Tongue (tissue), 2 donors: Measurements from ENCODE around the gene PKD2L1. TPM values are rescaled to one million over a fixed set of nuclear protein-coding genes. Genes with fewer than 3 reads are reported as not detected.
A peak's percentile ranks its signal among the peaks of the same experiment; 100 is the strongest.
"Not testable (repeated sequence)": the region's sequence is repeated elsewhere in the genome, so short reads cannot be mapped to it uniquely, and the experiment has no call there.

Experiments
- DNase-seq: peaks from one replicate; pipeline ENCODE4 v3.0.0-alpha.2; 2015
- total RNA-seq: library from RNA; depleted of rRNA; stranded (reverse); fragments of >200 nt; gene quantifications from one replicate; pipeline ENCODE4 v1.2.3, GENCODE V29; 2014

PKD2L1 gene
- total RNA-seq, 1 donor from 2014 or later = not detected

- no peak for DNase-seq
These were observed 3.8 kb upstream of the PKD2L1 start for GRCh38 chr10:100333661-100334440.

GRCh38 chr10:100333106-100333505 lies 3.1 kb upstream of the PKD2L1 start:
- no peak for DNase-seq

GRCh38 chr10:100328198-100328597 lies 1.8 kb downstream of the PKD2L1 start:
- no peak for DNase-seq

- no peak for DNase-seq
These were observed 2.4 kb downstream of the PKD2L1 start for GRCh38 chr10:100327718-100328009.

GRCh38 chr10:100327007-100327717 lies 2.9 kb downstream of the PKD2L1 start:
- peak; percentile 35 for DNase-seq

GRCh38 chr10:100325158-100325557 lies 4.9 kb downstream of the PKD2L1 start:
- no peak for DNase-seq

GRCh38 chr10:100319707-100320402 lies 10.2 kb downstream of the PKD2L1 start:
- no peak for DNase-seq

GRCh38 chr10:100318207-100318606 lies 11.8 kb downstream of the PKD2L1 start:
- DNase-seq = no peak

GRCh38 chr10:100315615-100316014 lies 14.4 kb downstream of the PKD2L1 start:
- no peak for DNase-seq

- DNase-seq = no peak
These were observed 18.7 kb downstream of the PKD2L1 start for GRCh38 chr10:100311298-100311697.

- no peak for DNase-seq
These were observed 22.3 kb downstream of the PKD2L1 start for GRCh38 chr10:100307684-100308083.

GRCh38 chr10:100306861-100307260 lies 23.2 kb downstream of the PKD2L1 start:
- no peak for DNase-seq

- no peak for DNase-seq
These were observed 25.6 kb downstream of the PKD2L1 start for GRCh38 chr10:100304414-100304813.

GRCh38 chr10:100303724-100304319 lies 26.2 kb downstream of the PKD2L1 start:
- DNase-seq = peak; percentile 8

GRCh38 chr10:100301123-100301522 lies 28.9 kb downstream of the PKD2L1 start:
- not testable (repeated sequence) for DNase-seq

- no peak for DNase-seq
These were observed 32.8 kb downstream of the PKD2L1 start for GRCh38 chr10:100297242-100297641.

- DNase-seq = no peak
These were observed 37.0 kb downstream of the PKD2L1 start for GRCh38 chr10:100293066-100293465.

GRCh38 chr10:100292300-100292699 lies 37.7 kb downstream of the PKD2L1 start:
- DNase-seq = not testable (repeated sequence)

- no peak for DNase-seq
These were observed 38.7 kb downstream of the PKD2L1 start for GRCh38 chr10:100291356-100291755.

GRCh38 chr10:100289641-100290040 lies 40.4 kb downstream of the PKD2L1 start:
- DNase-seq = no peak

GRCh38 chr10:100288196-100288595 lies 41.8 kb downstream of the PKD2L1 start:
- DNase-seq = no peak

- no peak for DNase-seq
These were observed 42.3 kb downstream of the PKD2L1 start for GRCh38 chr10:100287756-100288155.
